ENCODE results near the gene CSKMT. TPM values are rescaled to one million over a fixed set of nuclear protein-coding genes. Genes with fewer than 3 reads are reported as not detected.
"Not testable (repeated sequence)": the region's sequence is repeated elsewhere in the genome, so short reads cannot be mapped to it uniquely, and the experiment has no call there.

The CSKMT gene
- total RNA-seq, result 3.1 TPM
- long read RNA-seq, partial matches to known transcripts, result 0 of 4 reads
- long read RNA-seq, other reads (novel, unspliced or antisense), result 1 of 4 reads

GRCh38 chr11:62665075-62665598 lies at the start of gene CSKMT, which contains the start of gene C11orf98:
Gene CSKMT, plus strand, starts transcription at chr11:62665312. Its CDS starts 568 bp downstream, at chr11:62665880.
Gene C11orf98, minus strand, starts transcription at chr11:62665210. Its CDS starts 41 bp downstream, at chr11:62665169.
- ATAC-seq (peak; percentile 98), DNase-seq (peak; percentile 95)
- intact Hi-C loops (cut with micrococcal nuclease), result no loop called here

GRCh38 chr11:62615521-62615920 lies 49.6 kb upstream of the CSKMT start:
- DNase-seq (no peak), ATAC-seq (no peak)
- intact Hi-C loops (cut with micrococcal nuclease), result no loop called here

- DNase-seq; intact Hi-C loops (cut with micrococcal nuclease); ATAC-seq: not testable (repeated sequence)
These were observed 48.2 kb upstream of the CSKMT start for GRCh38 chr11:62616957-62617356.

- ATAC-seq, result no peak
- DNase-seq, result no peak
- intact Hi-C loops (cut with micrococcal nuclease), result no loop called here
These were observed 44.0 kb upstream of the CSKMT start for GRCh38 chr11:62621027-62621566.

- DNase-seq (peak; percentile 99), ATAC-seq (peak; percentile 99)
- intact Hi-C loops (cut with micrococcal nuclease), result no loop called here
These were observed 43.3 kb upstream of the CSKMT start, which contains the start of gene B3GAT3 for GRCh38 chr11:62621567-62622470. Gene B3GAT3, minus strand, starts transcription at chr11:62621986. Its CDS starts 39 bp downstream, at chr11:62621947.

GRCh38 chr11:62622476-62623089 lies 42.5 kb upstream of the CSKMT start:
- intact Hi-C loops (cut with micrococcal nuclease), result no loop called here
- ATAC-seq (no peak), DNase-seq (no peak)

GRCh38 chr11:62627713-62628112 lies 37.4 kb upstream of the CSKMT start:
- DNase-seq, result no peak
- no peak for ATAC-seq
- intact Hi-C loops (cut with micrococcal nuclease), result no loop called here

GRCh38 chr11:62632492-62632891 lies 32.6 kb upstream of the CSKMT start:
- intact Hi-C loops (cut with micrococcal nuclease), result no loop called here
- ATAC-seq (no peak), DNase-seq (no peak)

- intact Hi-C loops (cut with micrococcal nuclease), result no loop called here
- ATAC-seq (no peak), DNase-seq (no peak)
These were observed 20.9 kb upstream of the CSKMT start for GRCh38 chr11:62644220-62644619.

GRCh38 chr11:62645671-62645945 lies 19.5 kb upstream of the CSKMT start:
- no peak for DNase-seq
- no peak for ATAC-seq
- intact Hi-C loops (cut with micrococcal nuclease), result no loop called here

GRCh38 chr11:62645946-62646824 lies 18.9 kb upstream of the CSKMT start, which contains the start of gene GANAB:
Gene GANAB, minus strand, starts transcription at chr11:62646613. Its CDS starts 14 bp downstream, at chr11:62646599.
- DNase-seq, result peak; percentile 99
- intact Hi-C loops (cut with micrococcal nuclease), result no loop called here
- ATAC-seq, result peak; percentile 98

- ATAC-seq (peak; percentile 1), DNase-seq (peak; percentile 36)
- intact Hi-C loops (cut with micrococcal nuclease), result no loop called here
These were observed 18.1 kb upstream of the CSKMT start for GRCh38 chr11:62646825-62647608.

GRCh38 chr11:62647609-62648005 lies 17.5 kb upstream of the CSKMT start:
- intact Hi-C loops (cut with micrococcal nuclease), result no loop called here
- DNase-seq (no peak), ATAC-seq (no peak)

GRCh38 chr11:62648185-62648966 lies 16.7 kb upstream of the CSKMT start:
- no peak for DNase-seq
- ATAC-seq, result no peak
- intact Hi-C loops (cut with micrococcal nuclease), result no loop called here

GRCh38 chr11:62648967-62649364 lies 16.1 kb upstream of the CSKMT start:
- DNase-seq (no peak), ATAC-seq (no peak)
- intact Hi-C loops (cut with micrococcal nuclease), result no loop called here

- ATAC-seq, result no peak
- intact Hi-C loops (cut with micrococcal nuclease), result no loop called here
- no peak for DNase-seq
These were observed 15.6 kb upstream of the CSKMT start for GRCh38 chr11:62649486-62649885.

GRCh38 chr11:62650283-62650682 lies 14.8 kb upstream of the CSKMT start:
- DNase-seq; ATAC-seq; intact Hi-C loops (cut with micrococcal nuclease): not testable (repeated sequence)

All from left ventricle myocardium superior (tissue), 1 donor.